Germinal center (tissue), 1 donor: ENCODE measurements around the gene ALDH3B2.

Experiments
- DNase-seq: peaks from one replicate; pipeline ENCODE4 v3.0.0; 2012; ENCODE audit warnings: mixed read lengths, low spot score

ALDH3B2 gene

GRCh38 chr11:67613960-67614715, 60.3 kb downstream of the ALDH3B2 start:
- peak; percentile 88 for DNase-seq

GRCh38 chr11:67613313-67613959, 61.0 kb downstream of the ALDH3B2 start:
- no peak for DNase-seq

GRCh38 chr11:67612751-67613150, 61.7 kb downstream of the ALDH3B2 start:
- DNase-seq, result no peak
